RKO (cell line): ENCODE data around the gene LRP2.
A peak's percentile ranks its signal among the peaks of the same experiment; 100 is the strongest.
"Not testable (repeated sequence)": the region's sequence is repeated elsewhere in the genome, so short reads cannot be mapped to it uniquely, and the experiment has no call there.

Experiments used
- DNase-seq: peaks from one replicate; pipeline ENCODE4 v3.0.0-alpha.2; 2016; ENCODE audit warnings: low spot score

The LRP2 gene

DNA sequence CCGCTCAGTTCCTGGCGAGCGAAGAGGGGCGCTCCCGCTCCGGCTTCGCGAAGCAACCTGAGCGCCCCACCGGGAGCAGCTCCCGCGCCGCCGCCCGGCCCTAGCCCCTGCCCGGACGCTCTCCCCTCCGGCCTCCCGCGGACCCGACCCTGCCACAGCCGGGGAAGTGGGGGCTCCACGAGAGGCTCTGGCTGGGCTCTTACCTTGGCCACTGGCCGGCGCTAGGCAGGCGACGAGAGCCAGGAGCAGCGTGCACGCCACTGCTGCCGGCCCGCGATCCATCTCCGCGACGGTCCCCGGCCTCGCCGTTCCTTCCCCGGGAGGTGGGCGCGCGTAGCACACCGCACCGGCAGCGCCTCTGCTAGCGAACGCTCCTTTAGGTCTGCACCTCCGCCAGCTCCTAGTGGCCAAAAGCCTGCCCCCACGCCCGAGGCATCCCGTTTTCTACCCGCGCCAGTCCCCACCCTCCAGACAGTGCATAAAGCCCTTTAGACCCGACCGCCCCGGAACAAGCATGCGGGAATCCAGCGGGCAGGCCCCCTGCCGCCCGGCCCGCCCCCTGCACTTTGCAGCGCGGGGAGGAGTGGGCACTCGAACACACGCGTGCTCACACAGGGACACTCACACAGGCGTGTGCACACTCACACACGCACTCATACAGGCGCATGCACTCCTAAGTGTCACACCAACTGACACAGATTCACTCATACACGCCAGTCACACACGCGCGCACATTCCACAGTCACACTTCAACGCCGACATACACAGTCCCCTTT, at the start of gene LRP2:
Gene LRP2 (minus strand): TSS at position 417 of the 776 bp plus-strand sequence. CDS start 135 bp downstream, at position 282.
- no peak for DNase-seq

GRCh38 chr2:169406891-169407290, 44.6 kb upstream of the LRP2 start:
- DNase-seq = no peak

GRCh38 chr2:169399491-169399890, 37.2 kb upstream of the LRP2 start:
- not testable (repeated sequence) for DNase-seq

GRCh38 chr2:169397697-169398096, 35.4 kb upstream of the LRP2 start:
- peak; percentile 30 for DNase-seq

- no peak for DNase-seq
Measured at GRCh38 chr2:169395821-169396374, 33.6 kb upstream of the LRP2 start.

GRCh38 chr2:169393068-169393590, 30.8 kb upstream of the LRP2 start:
- no peak for DNase-seq

DNA sequence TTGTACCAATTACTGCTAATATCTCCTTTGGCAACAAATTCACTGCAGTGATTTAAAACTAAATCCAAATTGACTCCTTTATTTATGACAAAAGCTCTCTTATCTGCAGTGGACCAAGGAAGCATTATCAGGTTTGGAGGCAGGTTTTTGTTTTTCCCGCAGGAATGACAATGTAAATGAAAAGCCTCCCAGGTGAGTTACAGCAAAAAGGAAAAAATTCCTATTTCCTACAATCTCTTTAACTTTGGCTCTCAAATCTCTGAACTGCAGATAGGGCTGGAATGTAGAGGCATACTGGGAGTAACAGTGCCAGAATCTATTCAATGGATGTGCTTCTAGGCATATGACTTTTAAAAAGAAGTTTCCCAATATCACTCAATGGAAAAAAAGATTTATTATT, 28.9 kb upstream of the LRP2 start:
- no peak for DNase-seq

DNA sequence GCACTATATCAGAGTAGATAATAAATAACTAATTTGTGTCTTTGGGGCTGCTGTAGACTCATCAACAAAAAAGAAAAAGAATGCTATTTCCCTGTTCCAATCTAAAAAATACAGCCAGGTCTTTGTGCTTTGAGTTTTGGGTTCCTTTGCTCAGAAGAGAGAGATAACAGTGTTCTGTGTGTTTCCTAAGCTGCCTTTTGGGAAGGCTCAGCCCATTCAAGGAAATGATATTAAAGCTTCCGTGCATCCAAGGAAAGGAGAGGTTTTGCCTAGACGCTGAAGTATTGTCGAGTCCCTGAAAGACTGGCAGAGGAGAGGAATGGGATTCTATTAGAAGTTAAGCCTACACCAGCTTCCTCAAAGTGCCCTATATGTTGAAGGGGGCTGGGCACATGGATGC, 25.8 kb upstream of the LRP2 start:
- DNase-seq = no peak

- DNase-seq = no peak
Measured at GRCh38 chr2:169386722-169387121, 24.4 kb upstream of the LRP2 start.

GRCh38 chr2:169384816-169385215, 22.5 kb upstream of the LRP2 start:
- DNase-seq = no peak

GRCh38 chr2:169372561-169372960, 10.2 kb upstream of the LRP2 start:
- DNase-seq = no peak

GRCh38 chr2:169366066-169366465, 3.7 kb upstream of the LRP2 start:
- no peak for DNase-seq

GRCh38 chr2:169365029-169365480, 2.7 kb upstream of the LRP2 start:
- no peak for DNase-seq

DNA sequence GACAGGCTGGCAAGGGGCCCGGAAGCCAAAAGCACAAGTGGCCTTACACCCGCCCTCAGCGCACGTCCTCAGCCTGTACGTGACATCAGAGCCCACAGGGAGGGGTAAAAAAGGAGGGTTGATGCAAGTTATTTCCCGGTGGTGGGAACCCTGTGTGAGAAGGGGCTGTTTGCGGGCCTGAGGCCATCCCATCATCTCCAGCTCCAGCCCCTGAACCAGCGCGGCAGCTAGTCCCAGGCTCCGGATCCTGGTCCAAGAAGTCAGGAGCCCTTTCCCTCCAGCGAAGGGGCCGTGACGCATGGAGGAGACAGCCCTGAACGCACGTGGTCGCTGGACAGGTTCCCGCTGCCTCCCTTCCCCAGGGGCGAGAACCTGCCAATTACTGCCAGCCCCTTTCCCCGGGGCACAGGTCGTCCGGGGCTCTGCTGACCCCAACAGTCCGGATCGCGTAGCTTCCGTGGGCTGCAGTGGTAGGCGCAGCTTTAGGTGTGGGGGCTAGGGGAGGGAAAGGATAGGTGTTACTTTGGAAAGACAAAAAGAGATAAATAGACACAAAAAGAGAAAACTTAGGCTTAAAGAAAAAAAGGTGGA, 1.3 kb upstream of the LRP2 start:
- DNase-seq = no peak

DNA sequence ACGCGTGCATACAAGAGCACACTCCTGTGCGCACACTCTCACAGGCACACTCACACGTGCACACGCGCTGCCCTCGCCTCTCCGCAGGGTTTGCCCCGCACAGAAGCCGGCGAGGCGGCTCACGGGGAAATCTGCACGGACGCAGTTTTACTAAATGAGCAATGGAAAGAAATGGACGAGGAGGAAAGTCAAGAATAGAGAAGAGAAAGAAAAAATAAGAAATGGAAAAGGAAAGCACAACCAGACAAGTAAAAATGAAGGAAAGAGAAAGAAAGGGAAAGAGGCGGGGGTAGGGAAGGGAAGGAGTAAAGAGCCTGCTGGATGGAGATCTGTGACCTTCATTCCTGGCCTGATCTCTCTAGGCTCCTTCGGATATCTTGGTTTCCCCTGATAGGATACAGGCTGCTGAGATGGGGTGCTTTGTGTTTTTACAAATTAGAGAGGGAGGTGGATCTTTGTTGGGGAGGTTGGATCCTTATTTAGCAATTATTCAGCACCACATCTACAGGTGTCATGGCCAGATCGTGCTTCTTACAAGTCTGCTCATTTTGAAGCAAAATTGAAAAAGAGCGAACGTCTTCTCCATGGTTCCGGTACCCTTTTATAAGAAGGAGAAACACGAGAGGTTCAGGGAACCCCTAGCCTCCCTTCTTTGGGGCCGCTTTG, 693 bp upstream of the LRP2 start:
- no peak for DNase-seq

GRCh38 chr2:169361706-169362117, 622 bp downstream of the LRP2 start:
- no peak for DNase-seq

DNA sequence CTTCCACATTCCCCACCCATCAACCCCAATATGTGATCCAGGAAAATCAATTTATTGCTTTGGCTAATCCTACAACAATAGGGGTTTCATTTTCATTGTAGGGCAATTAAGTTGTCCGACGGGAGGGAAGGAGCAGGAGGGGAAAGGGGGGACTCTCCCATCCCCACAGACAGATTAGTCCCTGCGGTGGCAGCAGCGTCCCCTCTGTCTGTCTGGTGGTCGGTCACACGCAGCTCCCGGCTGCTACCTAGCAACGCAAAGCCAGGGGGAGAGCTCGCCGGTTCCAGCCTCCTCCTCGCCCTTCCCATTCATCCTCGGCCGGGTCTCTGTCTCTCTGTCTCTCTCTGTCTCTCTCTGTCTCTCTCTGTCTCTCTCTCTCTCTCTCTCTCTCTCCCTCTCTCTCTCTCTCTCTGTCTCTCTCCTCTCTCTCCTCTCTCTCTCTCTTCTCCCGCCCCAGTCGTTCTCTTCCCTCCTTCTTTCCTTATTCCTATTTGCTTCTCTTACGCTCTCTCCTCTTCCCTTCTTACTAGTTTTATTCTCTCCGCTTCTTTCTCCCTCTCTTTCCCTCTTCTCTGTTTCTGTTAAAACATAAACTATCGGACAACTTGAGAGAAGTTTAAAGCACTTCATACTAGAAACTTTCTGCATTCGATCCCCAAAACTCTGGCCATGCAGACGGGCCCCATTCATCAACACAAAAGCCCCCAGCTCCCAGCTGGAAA, 1.2 kb downstream of the LRP2 start:
- no peak for DNase-seq

- DNase-seq = no peak
Measured at GRCh38 chr2:169358016-169358415, 4.3 kb downstream of the LRP2 start.

- DNase-seq = no peak
Measured at GRCh38 chr2:169354244-169354643, 8.1 kb downstream of the LRP2 start.

GRCh38 chr2:169351725-169352124, 10.6 kb downstream of the LRP2 start:
- no peak for DNase-seq

- no peak for DNase-seq
Measured at GRCh38 chr2:169349535-169349934, 12.8 kb downstream of the LRP2 start.
